Activated naive CD4-positive, alpha-beta T cell treated with anti-CD3 and anti-CD28 coated beads, Interleukin-2, amount 10 ng/mL, durations not matched to agents 7 days and 5 days (primary cell): ENCODE measurements around the gene MRO.

Source experiments
- CTCF ChIA-PET: fragments of 350-600 bp; sonication (Branson Sonifier 250); formaldehyde crosslinking; loops from one replicate; lab custom pipeline; 2021; ENCODE audit warnings: antibody characterized with exemption; lab: Charles Lee
- DNase-seq: peaks from one replicate; pipeline ENCODE4 v3.0.0-alpha.2; 2020
- H3K27ac Mint-ChIP-seq: one replicate; pipeline ENCODE4 v1.8.0; 2021; ENCODE audit warnings: mild to moderate bottlenecking, moderate library complexity, mixed read lengths
- H3K27me3 Mint-ChIP-seq: one replicate; pipeline ENCODE4 v1.8.0; 2021; ENCODE audit warnings: mild to moderate bottlenecking, mixed read lengths
- H3K36me3 Mint-ChIP-seq: one replicate; pipeline ENCODE4 v1.8.0; 2021; ENCODE audit warnings: mixed read lengths
- H3K4me1 Mint-ChIP-seq: one replicate; pipeline ENCODE4 v1.8.0; 2021; ENCODE audit warnings: mixed read lengths
- H3K4me3 Mint-ChIP-seq: one replicate; pipeline ENCODE4 v1.8.0; 2021; ENCODE audit warnings: mild to moderate bottlenecking, moderate library complexity, mixed read lengths
- H3K9me3 Mint-ChIP-seq: one replicate; pipeline ENCODE4 v1.8.0; 2021; ENCODE audit warnings: mixed read lengths

The MRO gene

DNA sequence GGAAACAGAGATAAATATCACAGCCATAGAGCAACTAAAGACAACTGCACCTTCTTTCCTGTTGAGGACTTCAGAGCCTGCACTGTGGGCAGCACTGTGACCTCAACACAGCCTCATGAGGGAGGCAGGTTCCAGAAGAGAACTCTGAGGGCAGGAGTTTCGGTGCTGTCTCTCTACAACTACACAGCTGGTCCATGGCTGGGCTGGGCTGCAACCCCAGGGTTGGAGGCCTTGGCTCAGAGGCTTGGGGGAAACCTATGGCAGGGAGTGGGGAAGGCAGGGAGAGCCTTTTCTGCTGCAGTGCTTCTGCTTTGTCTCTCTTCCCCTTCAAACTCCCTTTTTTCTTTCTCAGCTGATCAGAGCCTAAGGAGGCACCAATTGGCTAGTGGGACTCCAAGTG is 66.5 kb downstream of the MRO start:
- H3K27ac Mint-ChIP-seq: no peak overlapping the region
- CTCF ChIA-PET: no interaction called here
- H3K4me3 Mint-ChIP-seq: no peak overlapping the region
- DNase-seq: no peak
- no peaks in the 10 kb centered on the region for H3K4me1 Mint-ChIP-seq
- no peaks in the 10 kb centered on the region for H3K9me3 Mint-ChIP-seq
- H3K27me3 Mint-ChIP-seq: peaks cover 18% of the 10 kb centered on the region
- no peaks in the 10 kb centered on the region for H3K36me3 Mint-ChIP-seq

GRCh38 chr18:50751947-50752346 is 67.9 kb downstream of the MRO start:
- H3K27ac Mint-ChIP-seq: no peak overlapping the region
- CTCF ChIA-PET: no interaction called here
- peaks cover 17% of the 10 kb centered on the region for H3K27me3 Mint-ChIP-seq
- H3K4me1 Mint-ChIP-seq: no peaks in the 10 kb centered on the region
- no peaks in the 10 kb centered on the region for H3K36me3 Mint-ChIP-seq
- H3K4me3 Mint-ChIP-seq: no peak overlapping the region
- DNase-seq: no peak
- no peaks in the 10 kb centered on the region for H3K9me3 Mint-ChIP-seq

DNA sequence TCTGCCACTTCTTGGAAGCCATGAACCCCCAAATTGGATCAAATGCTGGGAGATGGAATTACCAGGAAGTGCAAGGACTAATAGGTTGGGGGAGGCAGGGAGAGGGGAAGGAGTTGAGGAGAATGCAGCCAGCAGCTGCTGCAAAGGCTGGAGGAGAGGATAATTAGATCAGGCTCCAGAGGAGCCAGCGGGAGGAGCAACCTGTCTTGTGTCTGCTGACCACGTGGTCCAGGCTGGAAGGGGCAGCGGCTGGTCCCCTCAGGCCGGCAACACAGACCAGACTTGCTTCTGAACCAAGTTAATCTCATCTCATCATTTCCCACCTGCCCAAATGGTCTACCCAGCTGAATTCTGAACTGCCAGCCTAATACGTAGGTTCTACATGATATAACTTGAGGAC is 68.3 kb downstream of the MRO start:
- peaks cover 18% of the 10 kb centered on the region for H3K27me3 Mint-ChIP-seq
- H3K4me3 Mint-ChIP-seq: no peak overlapping the region
- H3K4me1 Mint-ChIP-seq: no peaks in the 10 kb centered on the region
- CTCF ChIA-PET: no interaction called here
- DNase-seq: no peak
- H3K27ac Mint-ChIP-seq: no peak overlapping the region
- H3K9me3 Mint-ChIP-seq: no peaks in the 10 kb centered on the region
- H3K36me3 Mint-ChIP-seq: no peaks in the 10 kb centered on the region

GRCh38 chr18:50750546-50750945 is 69.3 kb downstream of the MRO start:
- no peak for DNase-seq
- CTCF ChIA-PET: no interaction called here
- Mint-ChIP-seq H3K4me3 (no peak overlapping the region), H3K9me3 (no peaks in the 10 kb centered on the region), H3K27me3 (peaks cover 15% of the 10 kb centered on the region), H3K27ac (no peak overlapping the region), H3K4me1 (no peaks in the 10 kb centered on the region), H3K36me3 (no peaks in the 10 kb centered on the region)

GRCh38 chr18:50749945-50750344 is 69.9 kb downstream of the MRO start:
- no peak overlapping the region for H3K27ac Mint-ChIP-seq
- no peaks in the 10 kb centered on the region for H3K9me3 Mint-ChIP-seq
- no peaks in the 10 kb centered on the region for H3K36me3 Mint-ChIP-seq
- CTCF ChIA-PET: no interaction called here
- DNase-seq: no peak
- peaks cover 15% of the 10 kb centered on the region for H3K27me3 Mint-ChIP-seq
- H3K4me1 Mint-ChIP-seq: no peaks in the 10 kb centered on the region
- no peak overlapping the region for H3K4me3 Mint-ChIP-seq

DNA sequence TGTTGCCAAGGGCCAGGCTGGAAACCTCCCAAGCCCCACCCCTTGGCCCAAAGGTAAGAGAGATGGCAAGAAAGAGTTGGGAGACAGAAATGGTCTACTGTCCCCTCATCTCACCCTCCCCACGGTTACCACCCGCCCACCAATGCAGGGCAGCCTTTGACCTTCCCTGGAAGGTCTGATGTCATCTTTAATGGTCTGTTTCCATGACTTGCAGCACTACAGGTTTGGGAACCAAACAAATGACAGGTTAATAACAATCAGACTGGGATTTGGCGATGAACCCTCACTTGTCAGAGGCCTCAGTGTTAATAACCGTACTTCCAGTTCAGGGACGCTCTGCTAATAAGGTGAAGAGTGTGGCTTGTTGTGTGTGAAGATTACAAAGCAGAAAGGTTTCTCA is 70.4 kb downstream of the MRO start:
- no peak overlapping the region for H3K27ac Mint-ChIP-seq
- H3K9me3 Mint-ChIP-seq: no peaks in the 10 kb centered on the region
- no peak for DNase-seq
- H3K27me3 Mint-ChIP-seq: peaks cover 18% of the 10 kb centered on the region
- CTCF ChIA-PET: no interaction called here
- H3K4me1 Mint-ChIP-seq: no peaks in the 10 kb centered on the region
- H3K36me3 Mint-ChIP-seq: no peaks in the 10 kb centered on the region
- H3K4me3 Mint-ChIP-seq: no peak overlapping the region

DNA sequence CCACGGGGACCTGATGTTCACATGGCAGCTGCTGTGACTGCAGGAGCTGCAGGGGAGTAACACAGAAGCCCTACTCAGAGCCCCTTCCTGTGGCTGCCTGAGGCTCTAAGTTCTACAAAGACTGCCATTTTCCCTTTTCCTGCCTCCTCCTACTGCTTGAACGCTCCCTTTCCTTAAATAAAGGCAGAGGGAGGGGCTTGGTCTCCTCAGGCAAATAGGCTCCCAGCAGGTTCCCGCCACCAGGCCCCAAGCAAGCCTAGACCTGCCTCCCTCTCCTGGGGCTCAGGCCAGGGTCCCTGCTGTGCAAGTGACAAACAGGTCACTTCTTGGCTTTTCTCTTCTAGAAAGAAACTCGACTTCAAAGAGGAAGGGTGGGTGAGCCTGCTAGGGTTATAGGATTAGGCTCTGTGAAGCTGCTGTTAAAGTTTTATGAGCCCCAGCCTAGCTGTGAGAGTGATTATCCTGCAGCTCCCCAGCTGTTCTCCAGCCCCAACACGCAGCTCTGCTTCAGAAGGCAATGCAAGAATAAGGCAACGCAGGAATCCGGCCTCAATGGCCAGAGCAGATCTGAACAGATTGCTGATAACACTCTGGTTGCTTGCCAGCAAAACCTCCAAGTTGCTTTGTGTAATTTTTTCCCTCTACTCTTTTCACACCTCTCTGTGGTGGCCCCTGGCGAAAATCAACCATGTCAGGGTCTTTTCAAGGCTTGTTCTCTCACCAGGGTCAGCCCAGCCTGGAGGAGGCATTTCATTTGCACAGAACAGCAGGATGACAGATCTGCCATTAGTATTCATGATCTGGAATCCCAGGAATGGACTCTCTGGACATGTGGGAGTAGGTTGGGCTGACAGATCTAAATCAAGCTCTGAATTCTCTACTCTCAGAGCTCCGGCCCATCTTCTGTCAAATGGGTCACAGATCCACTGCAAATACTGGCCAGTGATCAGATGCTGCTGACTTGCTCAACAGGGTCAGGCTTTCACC is 71.3 kb downstream of the MRO start:
- Mint-ChIP-seq H3K4me3 (no peak overlapping the region), H3K27me3 (peaks cover 18% of the 10 kb centered on the region), H3K4me1 (no peaks in the 10 kb centered on the region), H3K27ac (no peak overlapping the region), H3K9me3 (no peaks in the 10 kb centered on the region), H3K36me3 (no peaks in the 10 kb centered on the region)
- no peak for DNase-seq
- CTCF ChIA-PET: no interaction called here

- Mint-ChIP-seq H3K27ac (no peak overlapping the region), H3K4me3 (no peak overlapping the region), H3K27me3 (peaks cover 18% of the 10 kb centered on the region)
These were observed 72.0 kb downstream of the MRO start for GRCh38 chr18:50747849-50748242.

GRCh38 chr18:50745945-50746344 is 73.9 kb downstream of the MRO start:
- Mint-ChIP-seq H3K4me3 (no peak overlapping the region), H3K9me3 (no peaks in the 10 kb centered on the region), H3K4me1 (no peaks in the 10 kb centered on the region), H3K36me3 (no peaks in the 10 kb centered on the region), H3K27ac (no peak overlapping the region), H3K27me3 (peaks cover 15% of the 10 kb centered on the region)
- DNase-seq: no peak
- CTCF ChIA-PET: no interaction called here

More at GRCh38 chr18:50747849-50748242, 72.0 kb downstream of the MRO start:
- no peak for DNase-seq
- H3K4me1 Mint-ChIP-seq: no peaks in the 10 kb centered on the region
- no peaks in the 10 kb centered on the region for H3K9me3 Mint-ChIP-seq
- CTCF ChIA-PET: no interaction called here
- no peaks in the 10 kb centered on the region for H3K36me3 Mint-ChIP-seq
